BE2C (cell line): ENCODE results near the gene FHOD3.

ENCODE experiments used
- DNase-seq: peaks from one replicate; pipeline ENCODE4 v3.0.0-alpha.2; 2020
- H3K27me3 ChIP-seq: fragments of 250-450 bp; sonication (Bioruptor Pico); 2 replicates; pipeline ENCODE4 v1.5.1; 2020; ENCODE audit warnings: mild to moderate bottlenecking
- H3K36me3 ChIP-seq: fragments of 250-450 bp; sonication (Bioruptor Pico); 2 replicates; pipeline ENCODE4 v1.5.1; 2020; ENCODE audit warnings: mild to moderate bottlenecking
- H3K4me1 ChIP-seq: fragments of 250-450 bp; sonication (Bioruptor Pico); 2 replicates; pipeline ENCODE4 v1.5.1; 2020
- H3K4me3 ChIP-seq: 2 replicates; pipeline ENCODE4 v1.5.1; 2011; ENCODE audit warnings: low read depth, low read length
- H3K9me3 ChIP-seq: fragments of 250-450 bp; sonication (Bioruptor Pico); 2 replicates; pipeline ENCODE4 v1.5.1; 2020
- TF ChIP-seq, protein P1 (sequence below): IDR thresholded peaks from 2 replicates; pipeline ENCODE4 v1.5.1; 2012; ENCODE audit warnings: mild to moderate bottlenecking, low read depth, low read length

Gene FHOD3

DNA sequence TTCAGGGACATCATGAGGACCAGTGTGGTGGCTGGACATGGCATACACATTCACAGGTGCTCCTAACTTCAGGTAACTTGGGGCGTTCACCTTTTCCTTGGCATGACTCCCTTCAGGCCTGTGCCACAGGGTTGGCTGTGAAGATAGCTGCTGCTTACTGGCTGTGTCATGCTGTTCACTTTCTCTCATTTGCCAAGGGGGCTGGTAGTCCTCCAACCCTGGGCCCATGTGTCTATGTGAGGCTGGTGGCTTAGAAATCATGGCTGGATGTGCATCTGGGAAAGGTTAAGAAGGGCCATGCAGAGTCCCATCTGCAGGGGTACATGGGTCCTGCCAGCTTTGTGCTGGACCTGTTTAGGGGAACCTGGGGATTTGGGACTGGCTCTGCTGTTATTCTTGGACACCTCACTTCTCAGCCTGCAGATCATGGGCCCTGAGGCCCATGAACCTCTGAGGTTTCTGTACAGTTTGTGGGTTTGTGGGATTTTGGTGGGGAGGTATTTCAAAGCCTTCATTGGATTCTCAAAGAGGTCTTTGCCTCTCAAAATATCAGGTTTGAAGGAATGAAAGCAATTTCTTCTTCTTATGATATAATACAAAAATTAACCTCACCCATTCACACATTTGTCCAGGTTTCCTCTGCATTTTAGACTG lies 62.9 kb downstream of the FHOD3 start:
- no peaks in the 10 kb centered on the region for H3K36me3 ChIP-seq

DNA sequence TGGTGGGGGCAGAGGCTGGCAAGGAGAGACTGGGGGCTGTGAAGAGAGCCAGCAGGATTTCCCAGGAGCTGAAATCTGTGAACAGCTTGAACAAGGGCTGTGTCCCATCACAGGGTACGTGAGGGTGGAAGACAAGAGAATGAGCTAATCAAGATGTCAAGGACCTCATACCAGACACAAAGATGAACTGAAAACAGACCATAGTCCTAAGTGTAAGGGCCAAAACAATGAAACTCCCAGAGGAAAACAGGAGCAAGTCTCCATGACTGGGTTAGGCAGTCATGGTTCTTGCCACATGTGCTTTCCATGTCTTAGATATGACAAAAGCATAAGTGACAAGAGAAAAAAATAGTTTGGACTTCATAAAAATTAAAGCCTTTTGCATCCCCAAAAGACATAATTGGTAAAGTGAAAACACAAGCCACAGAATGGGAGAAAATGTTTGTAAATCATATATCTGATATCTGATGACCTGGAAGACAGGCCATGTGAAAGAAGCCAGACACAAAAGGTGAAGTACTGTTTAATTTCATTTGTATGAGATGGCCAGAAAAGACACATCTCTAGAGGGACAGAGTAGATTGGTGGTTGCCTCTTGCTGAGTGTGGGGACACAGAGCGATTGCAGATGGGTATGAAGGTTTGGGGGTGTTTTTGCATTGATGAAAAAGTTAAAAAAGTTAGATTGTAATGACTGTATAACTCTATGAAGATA lies 67.6 kb downstream of the FHOD3 start:
- Histone ChIP-seq H3K9me3 (no peaks in the 10 kb centered on the region), H3K4me3 (no peak overlapping the region), H3K36me3 (no peaks in the 10 kb centered on the region), H3K4me1 (no peaks in the 10 kb centered on the region; the same call in 1 of the 2 replicates), H3K27me3 (no peaks in the 10 kb centered on the region)
- TF ChIP-seq, protein P1, sequence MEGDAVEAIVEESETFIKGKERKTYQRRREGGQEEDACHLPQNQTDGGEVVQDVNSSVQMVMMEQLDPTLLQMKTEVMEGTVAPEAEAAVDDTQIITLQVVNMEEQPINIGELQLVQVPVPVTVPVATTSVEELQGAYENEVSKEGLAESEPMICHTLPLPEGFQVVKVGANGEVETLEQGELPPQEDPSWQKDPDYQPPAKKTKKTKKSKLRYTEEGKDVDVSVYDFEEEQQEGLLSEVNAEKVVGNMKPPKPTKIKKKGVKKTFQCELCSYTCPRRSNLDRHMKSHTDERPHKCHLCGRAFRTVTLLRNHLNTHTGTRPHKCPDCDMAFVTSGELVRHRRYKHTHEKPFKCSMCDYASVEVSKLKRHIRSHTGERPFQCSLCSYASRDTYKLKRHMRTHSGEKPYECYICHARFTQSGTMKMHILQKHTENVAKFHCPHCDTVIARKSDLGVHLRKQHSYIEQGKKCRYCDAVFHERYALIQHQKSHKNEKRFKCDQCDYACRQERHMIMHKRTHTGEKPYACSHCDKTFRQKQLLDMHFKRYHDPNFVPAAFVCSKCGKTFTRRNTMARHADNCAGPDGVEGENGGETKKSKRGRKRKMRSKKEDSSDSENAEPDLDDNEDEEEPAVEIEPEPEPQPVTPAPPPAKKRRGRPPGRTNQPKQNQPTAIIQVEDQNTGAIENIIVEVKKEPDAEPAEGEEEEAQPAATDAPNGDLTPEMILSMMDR: no peak
- no peak for DNase-seq

More for the DNA sequence above, 62.9 kb downstream of the FHOD3 start:
- no peaks in the 10 kb centered on the region for H3K4me1 ChIP-seq
- no peak for DNase-seq
- H3K9me3 ChIP-seq: no peaks in the 10 kb centered on the region
- no peak overlapping the region for H3K4me3 ChIP-seq
- H3K27me3 ChIP-seq: no peaks in the 10 kb centered on the region
- TF ChIP-seq, protein P1: no peak

DNA sequence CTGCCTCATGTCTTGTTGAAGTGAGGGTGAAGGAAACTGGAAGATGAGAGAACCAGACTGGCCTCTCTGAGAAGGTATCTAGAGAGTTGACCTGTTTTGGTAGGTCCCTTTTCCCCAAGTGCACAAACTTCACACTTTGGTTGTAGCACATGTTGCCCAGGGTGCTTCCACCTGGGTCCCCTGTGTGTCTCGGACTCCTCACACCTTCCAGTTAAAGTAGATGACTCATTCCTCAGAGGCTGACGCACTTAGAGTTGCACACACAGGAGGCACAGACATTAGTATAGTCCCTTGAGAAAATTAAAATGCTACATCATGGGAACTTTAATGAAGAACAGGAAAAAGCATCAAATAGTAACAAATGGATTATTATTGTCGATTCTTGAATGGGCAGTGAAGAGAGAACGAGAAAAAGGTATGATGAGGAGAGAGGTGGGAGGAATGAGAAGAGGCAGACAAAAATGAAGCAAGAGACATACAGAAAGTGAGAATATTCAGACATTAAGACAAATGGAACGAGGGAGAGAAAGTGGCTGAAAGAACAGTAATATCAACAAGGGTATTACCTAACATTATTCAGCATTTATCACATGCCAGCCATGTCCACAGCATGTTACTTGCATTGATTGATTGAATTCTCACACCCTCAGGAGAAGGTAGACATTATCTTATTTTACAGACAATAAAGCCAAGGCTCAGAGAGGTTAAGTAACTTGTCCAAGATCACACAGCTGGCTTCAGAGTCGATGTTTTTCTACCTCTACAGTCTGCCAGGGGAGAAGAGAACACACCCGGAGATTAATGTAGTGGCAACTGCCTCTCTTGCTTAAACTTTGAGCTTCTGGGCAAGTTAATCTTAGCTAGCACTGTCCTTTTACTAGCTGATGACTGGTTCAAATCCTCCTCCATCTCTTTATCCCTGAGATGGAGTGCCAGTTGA lies 68.6 kb downstream of the FHOD3 start:
- TF ChIP-seq, protein P1: no peak
- Histone ChIP-seq H3K36me3 (no peaks in the 10 kb centered on the region), H3K4me1 (no peaks in the 10 kb centered on the region; the same call in 1 of the 2 replicates), H3K27me3 (no peaks in the 10 kb centered on the region), H3K4me3 (no peak overlapping the region), H3K9me3 (no peaks in the 10 kb centered on the region)
- DNase-seq: no peak

DNA sequence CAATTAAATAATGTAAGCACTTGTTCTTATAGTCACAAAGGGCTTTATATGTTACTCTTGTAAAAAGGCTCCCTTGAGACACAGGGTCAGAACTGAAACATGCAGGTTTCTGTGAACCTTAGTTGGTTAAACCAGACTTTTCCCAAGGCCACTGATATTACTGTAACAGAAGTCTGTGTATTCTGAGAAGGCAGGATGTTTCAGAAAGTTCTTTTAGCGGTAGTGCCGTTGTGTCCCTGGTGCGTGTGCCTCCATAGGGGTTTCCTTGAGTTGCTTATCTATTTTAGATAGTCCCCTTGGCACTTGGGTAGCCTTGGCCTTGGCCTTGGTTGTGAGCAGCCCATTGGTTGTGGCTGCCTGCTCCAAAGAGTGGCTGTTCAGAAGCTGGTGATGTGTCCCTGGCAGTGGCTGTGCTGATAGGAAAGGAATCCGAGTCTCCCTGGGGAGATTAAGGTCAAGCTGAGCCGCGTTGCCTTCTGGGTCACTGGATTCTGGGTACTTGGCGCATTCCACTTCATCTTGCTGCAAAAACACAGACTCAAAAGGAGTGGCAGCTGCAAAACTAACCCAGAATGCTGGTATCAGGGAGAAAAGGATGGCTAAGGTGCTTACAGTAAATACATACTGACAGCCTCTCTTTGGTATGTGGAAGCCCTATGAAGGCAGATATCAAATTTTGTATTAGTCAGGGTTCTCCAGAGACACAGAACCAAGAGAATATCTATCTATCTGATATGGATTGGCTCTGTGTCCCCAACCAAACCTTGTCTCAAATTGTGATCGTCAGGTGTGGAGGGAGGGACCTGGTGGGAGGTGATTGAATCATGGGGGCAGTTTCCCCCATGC lies 69.7 kb downstream of the FHOD3 start:
- DNase-seq: no peak
- TF ChIP-seq, protein P1: no peak
- no peaks in the 10 kb centered on the region for H3K9me3 ChIP-seq
- no peaks in the 10 kb centered on the region for H3K36me3 ChIP-seq
- no peaks in the 10 kb centered on the region; the same call in 1 of the 2 replicates for H3K4me1 ChIP-seq
- H3K4me3 ChIP-seq: no peak overlapping the region
- H3K27me3 ChIP-seq: no peaks in the 10 kb centered on the region

DNA sequence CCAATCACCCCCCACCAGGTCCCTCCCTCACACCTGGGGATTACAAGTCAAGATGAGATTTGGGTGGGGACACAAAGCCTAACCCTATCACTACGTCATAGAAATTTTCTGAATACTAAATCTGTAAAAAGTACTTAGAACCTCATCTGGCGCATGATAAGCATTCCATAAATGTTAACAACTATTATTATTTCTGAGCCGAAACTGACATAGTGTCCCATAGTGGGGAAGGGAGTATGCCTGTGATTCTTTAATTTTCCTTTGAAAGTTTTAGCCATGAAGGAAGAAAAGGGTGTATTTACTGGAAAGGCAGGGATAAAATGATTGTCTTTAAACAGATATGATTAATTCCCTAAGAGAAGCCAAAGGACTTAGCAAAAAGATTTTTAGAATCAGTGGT lies 71.4 kb downstream of the FHOD3 start:
- H3K36me3 ChIP-seq: no peaks in the 10 kb centered on the region
- H3K27me3 ChIP-seq: no peaks in the 10 kb centered on the region
- no peaks in the 10 kb centered on the region; the same call in 1 of the 2 replicates for H3K4me1 ChIP-seq
- TF ChIP-seq, protein P1: no peak
- H3K4me3 ChIP-seq: no peak overlapping the region
- no peak for DNase-seq
- no peaks in the 10 kb centered on the region for H3K9me3 ChIP-seq
